SU-DHL-6 (cell line): ENCODE results near the gene ATP5PO.

ENCODE experiments used
- H2AFZ ChIP-seq: fragments of 200-600 bp; sonication (generic); 2 replicates; pipeline ENCODE4 v1.6.1; 2014; ENCODE audit warnings: low read depth, mild to moderate bottlenecking, moderate library complexity, mixed read lengths, antibody characterized with exemption, low read length; ENCODE audit not compliant: severe bottlenecking
- H3F3A ChIP-seq: fragments of 200-600 bp; shearing (Covaris generic); 2 replicates; pipeline ENCODE4 v1.6.0; 2016; ENCODE audit warnings: antibody characterized with exemption, mild to moderate bottlenecking; ENCODE audit not compliant: insufficient read depth
- H3K27ac ChIP-seq: fragments of 200-600 bp; sonication (generic); 2 replicates; pipeline ENCODE4 v1.5.1; 2016; ENCODE audit warnings: low read depth, mild to moderate bottlenecking, low read length, moderate library complexity, mixed read lengths
- H3K27me3 ChIP-seq: fragments of 200-600 bp; sonication (generic), shearing (Covaris generic); 2 replicates; pipeline ENCODE4 v1.6.0; 2014; ENCODE audit warnings: mild to moderate bottlenecking, low read length
- H3K36me3 ChIP-seq: fragments of 200-600 bp; sonication (generic); 2 replicates; pipeline ENCODE4 v1.6.1; 2014; ENCODE audit warnings: mild to moderate bottlenecking, low read length, mixed read lengths
- H3K4me2 ChIP-seq: fragments of 300-600, 200-600 bp; shearing (Covaris generic), sonication (generic); 2 replicates; pipeline ENCODE4 v1.6.0; 2014; ENCODE audit warnings: low read length, low read depth, mild to moderate bottlenecking; ENCODE audit not compliant: poor library complexity, severe bottlenecking
- H3K4me3 ChIP-seq: fragments of 200-600 bp; sonication (generic); 2 replicates; pipeline ENCODE4 v1.5.1; 2014; ENCODE audit warnings: antibody characterized with exemption, low read length, mild to moderate bottlenecking, mixed read lengths; ENCODE audit not compliant: insufficient read depth, poor library complexity, severe bottlenecking
- H3K79me2 ChIP-seq: fragments of 200-600 bp; sonication (generic); 2 replicates; pipeline ENCODE4 v1.6.1; 2014; ENCODE audit warnings: mild to moderate bottlenecking, low read length, moderate library complexity; ENCODE audit not compliant: insufficient read depth
- H3K9ac ChIP-seq: fragments of 200-600 bp; sonication (generic); 2 replicates; pipeline ENCODE4 v1.7.0; 2014; ENCODE audit warnings: mild to moderate bottlenecking, low read length
- H3K9me2 ChIP-seq: fragments of 200-600 bp; sonication (generic); replicated peaks from 2 replicates; pipeline ENCODE4 v1.6.1; 2014; ENCODE audit warnings: low read length; ENCODE audit not compliant: insufficient read depth
- H3K9me3 ChIP-seq: fragments of 200-600 bp; sonication (generic); 2 replicates; pipeline ENCODE4 v1.6.1; 2014; ENCODE audit warnings: low read length, mixed read lengths; ENCODE audit not compliant: insufficient read depth
- H4K20me1 ChIP-seq: fragments of 200-600 bp; sonication (generic); 2 replicates; pipeline ENCODE4 v1.6.1; 2014; ENCODE audit warnings: low read depth, mild to moderate bottlenecking, antibody characterized with exemption, low read length, moderate library complexity, mixed read lengths
- CTCF ChIP-seq: fragments of 200-600 bp; sonication (generic); IDR thresholded peaks from one replicate; pipeline ENCODE4 v1.5.1; 2017; ENCODE audit warnings: antibody characterized with exemption, mild to moderate bottlenecking, low read length, moderate library complexity; ENCODE audit not compliant: insufficient read depth, poor library complexity, severe bottlenecking
- EZH2phosphoT487 ChIP-seq: fragments of 200-600 bp; sonication (generic), shearing (Covaris generic); conservative IDR thresholded peaks from 2 replicates; pipeline ENCODE4 v1.6.1; 2018; ENCODE audit warnings: mild to moderate bottlenecking, antibody characterized with exemption, low read length, moderate library complexity, mixed read lengths

Gene ATP5PO

GRCh38 chr21:33854604-33855003 is 61.0 kb downstream of the ATP5PO start:
- Histone ChIP-seq H3K9me2 (no peaks in the 10 kb centered on the region), H3K36me3 (no peaks in the 10 kb centered on the region), H3K9me3 (no peaks in the 10 kb centered on the region), H4K20me1 (no peaks in the 10 kb centered on the region), H3K4me2 (no peak overlapping the region), H3F3A (no peaks in the 10 kb centered on the region), H3K27me3 (no peaks in the 10 kb centered on the region), H3K79me2 (no peaks in the 10 kb centered on the region), H3K4me3 (no peak overlapping the region), H2AFZ (no peak overlapping the region), H3K27ac (no peak overlapping the region), H3K9ac (no peak overlapping the region)
- TF ChIP-seq EZH2phosphoT487 (no peak), CTCF (no peak)
